Osteocyte (in vitro differentiated cells): ENCODE measurements around the gene NDST3. TPM values are rescaled to one million over a fixed set of nuclear protein-coding genes. Genes with fewer than 3 reads are reported as not detected.

Experiments
- DNase-seq: peaks from one replicate; pipeline ENCODE4 v3.0.0; 2021; ENCODE audit warnings: mixed read lengths; ENCODE audit not compliant: unreplicated experiment; ENCODE audit errors: extremely low spot score
- H3K27ac Mint-ChIP-seq: one replicate; pipeline ENCODE4 v1.8.0; 2021; ENCODE audit warnings: mild to moderate bottlenecking, mixed read lengths; ENCODE audit not compliant: unreplicated experiment
- H3K27me3 Mint-ChIP-seq: one replicate; pipeline ENCODE4 v1.8.0; 2021; ENCODE audit warnings: mixed read lengths; ENCODE audit not compliant: unreplicated experiment
- H3K36me3 Mint-ChIP-seq: one replicate; pipeline ENCODE4 v1.8.0; 2021; ENCODE audit warnings: mixed read lengths; ENCODE audit not compliant: unreplicated experiment
- H3K4me1 Mint-ChIP-seq: one replicate; pipeline ENCODE4 v1.8.0; 2021; ENCODE audit warnings: mixed read lengths; ENCODE audit not compliant: unreplicated experiment
- H3K4me3 Mint-ChIP-seq: one replicate; pipeline ENCODE4 v1.8.0; 2021; ENCODE audit warnings: mild to moderate bottlenecking, moderate library complexity, mixed read lengths; ENCODE audit not compliant: unreplicated experiment
- H3K9me3 Mint-ChIP-seq: one replicate; pipeline ENCODE4 v1.8.0; 2021; ENCODE audit warnings: mixed read lengths; ENCODE audit not compliant: unreplicated experiment
- CTCF ChIP-seq: fragments of 200-600 bp; sonication (generic); IDR thresholded peaks from 2 replicates; pipeline ENCODE4 v1.5.0; 2021; ENCODE audit warnings: antibody characterized with exemption, mild to moderate bottlenecking, moderate library complexity
- total RNA-seq: library from RNA; stranded (reverse); gene quantifications from 2 replicates; pipeline ENCODE4 v1.2.1, GENCODE V29; 2021

NDST3 gene
- total RNA-seq, 1 donor from 2014 or later = 3.2 TPM

GRCh38 chr4:118005883-118006282, 28.4 kb upstream of the NDST3 start:
- no peaks in the 10 kb centered on the region for H3K4me1 Mint-ChIP-seq
- H3K36me3 Mint-ChIP-seq = no peaks in the 10 kb centered on the region
- no peak overlapping the region for H3K27ac Mint-ChIP-seq
- peaks cover 9% of the 10 kb centered on the region for H3K27me3 Mint-ChIP-seq
- no peak for DNase-seq
- H3K4me3 Mint-ChIP-seq = no peak overlapping the region
- no peak for TF ChIP-seq CTCF
- no peaks in the 10 kb centered on the region for H3K9me3 Mint-ChIP-seq

GRCh38 chr4:118012142-118012541, 22.1 kb upstream of the NDST3 start:
- no peak overlapping the region for H3K27ac Mint-ChIP-seq
- H3K9me3 Mint-ChIP-seq = no peaks in the 10 kb centered on the region
- DNase-seq = no peak
- TF ChIP-seq CTCF = no peak
- H3K36me3 Mint-ChIP-seq = no peaks in the 10 kb centered on the region
- no peaks in the 10 kb centered on the region for H3K4me1 Mint-ChIP-seq
- H3K4me3 Mint-ChIP-seq = no peak overlapping the region
- H3K27me3 Mint-ChIP-seq = peaks cover 9% of the 10 kb centered on the region

- H3K36me3 Mint-ChIP-seq = no peaks in the 10 kb centered on the region
- H3K4me3 Mint-ChIP-seq = no peak overlapping the region
- DNase-seq = no peak
- no peak for TF ChIP-seq CTCF
- H3K27ac Mint-ChIP-seq = no peak overlapping the region
- H3K4me1 Mint-ChIP-seq = no peaks in the 10 kb centered on the region
- peaks cover 4% of the 10 kb centered on the region for H3K27me3 Mint-ChIP-seq
- H3K9me3 Mint-ChIP-seq = no peaks in the 10 kb centered on the region
Measured at GRCh38 chr4:118014831-118015230, 19.5 kb upstream of the NDST3 start.

GRCh38 chr4:118018381-118019145, 15.7 kb upstream of the NDST3 start:
- H3K27ac Mint-ChIP-seq = no peak overlapping the region
- no peak for TF ChIP-seq CTCF
- H3K27me3 Mint-ChIP-seq = peaks cover 8% of the 10 kb centered on the region
- no peaks in the 10 kb centered on the region for H3K36me3 Mint-ChIP-seq
- H3K9me3 Mint-ChIP-seq = no peaks in the 10 kb centered on the region
- no peak for DNase-seq
- H3K4me3 Mint-ChIP-seq = no peak overlapping the region
- no peaks in the 10 kb centered on the region for H3K4me1 Mint-ChIP-seq

- Mint-ChIP-seq H3K36me3 (no peaks in the 10 kb centered on the region), H3K27ac (no peak overlapping the region), H3K9me3 (no peaks in the 10 kb centered on the region), H3K4me3 (no peak overlapping the region), H3K27me3 (peaks cover 21% of the 10 kb centered on the region), H3K4me1 (no peaks in the 10 kb centered on the region)
- TF ChIP-seq CTCF = no peak
- DNase-seq = no peak
Measured at GRCh38 chr4:118026806-118027205, 7.5 kb upstream of the NDST3 start.
